Activated CD8-positive, alpha-beta T cell treated with anti-CD3 and anti-CD28 coated beads, Interleukin-2, amount 10 ng/mL, durations not matched to agents 7 days and 5 days (primary cell): Measurements from ENCODE around the gene NDUFA13. TPM values are rescaled to one million over a fixed set of nuclear protein-coding genes. Genes with fewer than 3 reads are reported as not detected.

ENCODE experiments used
- ATAC-seq: fragments of 150-1000 bp; cut with Tn5 transposase; one replicate; pipeline ENCODE4 v1.10.0; 2021; ENCODE audit warnings: moderate library complexity
- CTCF ChIA-PET: fragments of 350-600 bp; sonication (Branson Sonifier 250); formaldehyde crosslinking; loops from one replicate; lab custom pipeline; 2021; ENCODE audit warnings: antibody characterized with exemption; lab: Charles Lee
- POLR2A ChIA-PET: fragments of 350-600 bp; sonication (Branson Sonifier 250); formaldehyde crosslinking; loops from one replicate; lab custom pipeline; 2021; ENCODE audit warnings: antibody characterized with exemption; lab: Charles Lee
- DNase-seq: peaks from one replicate; pipeline ENCODE4 v3.0.0-alpha.2; 2020
- H3K27ac Mint-ChIP-seq: one replicate; pipeline ENCODE4 v1.8.0; 2021; ENCODE audit warnings: mild to moderate bottlenecking, mixed read lengths
- H3K27me3 Mint-ChIP-seq: one replicate; pipeline ENCODE4 v1.8.0; 2021; ENCODE audit warnings: low read depth, mixed read lengths
- H3K36me3 Mint-ChIP-seq: one replicate; pipeline ENCODE4 v1.8.0; 2021; ENCODE audit warnings: low read depth, mixed read lengths
- H3K4me1 Mint-ChIP-seq: one replicate; pipeline ENCODE4 v1.8.0; 2021; ENCODE audit warnings: low read depth, mixed read lengths
- H3K4me3 Mint-ChIP-seq: one replicate; pipeline ENCODE4 v1.8.0; 2021; ENCODE audit warnings: mild to moderate bottlenecking, mixed read lengths
- H3K9me3 Mint-ChIP-seq: one replicate; pipeline ENCODE4 v1.8.0; 2022; ENCODE audit warnings: mixed read lengths; ENCODE audit not compliant: insufficient read depth
- total RNA-seq, 2 experiments: library from RNA; stranded (reverse); gene quantifications; one replicate each; pipeline ENCODE4 v1.2.3, GENCODE V29; 2021

Gene NDUFA13
- total RNA-seq, 2 experiments from 2014 or later, result 388 to 413 TPM

- Mint-ChIP-seq H3K4me3 (no peak overlapping the region), H3K9me3 (no peaks in the 10 kb centered on the region)
Measured at GRCh38 chr19:19568802-19569756, 53.1 kb downstream of the NDUFA13 start.

DNA sequence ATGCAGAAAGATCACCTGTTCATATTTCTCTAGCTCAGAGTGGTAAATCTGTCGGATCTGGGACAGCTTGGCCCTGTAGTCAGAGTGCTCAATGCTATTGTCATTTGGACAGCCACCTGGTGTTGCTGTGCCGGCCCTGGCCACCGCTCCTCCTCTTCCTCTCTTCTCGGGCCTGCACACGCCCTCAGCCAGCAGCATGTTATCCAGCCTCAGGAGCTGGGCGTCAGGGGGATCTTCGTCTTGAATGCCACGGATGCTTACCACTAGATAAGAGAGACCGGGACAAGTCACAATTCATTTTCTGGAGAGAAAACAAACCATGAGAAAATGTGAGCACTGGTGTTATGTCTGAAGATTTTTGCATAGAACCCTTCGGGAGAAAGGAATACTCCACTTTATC is 54.5 kb downstream of the NDUFA13 start:
- Mint-ChIP-seq H3K36me3 (peaks cover 38% of the 10 kb centered on the region), H3K27me3 (no peaks in the 10 kb centered on the region)
- POLR2A ChIA-PET, result no interaction called here

More at GRCh38 chr19:19568802-19569756, 53.1 kb downstream of the NDUFA13 start:
- peaks cover 48% of the 10 kb centered on the region for H3K36me3 Mint-ChIP-seq
- DNase-seq, result no peak
- CTCF ChIA-PET, result interaction anchor here (2.4 kb wide), 1 partner anchor 15 kb away, joined by 13 read pairs; no protein-coding TSS in a partner anchor
- no peaks in the 10 kb centered on the region for H3K4me1 Mint-ChIP-seq
- POLR2A ChIA-PET, result interaction anchor here (0.5 kb wide), 1 partner anchor 198 kb away, joined by 3 read pairs; no protein-coding TSS in a partner anchor
- no peak for ATAC-seq
- no peak overlapping the region for H3K27ac Mint-ChIP-seq
- H3K27me3 Mint-ChIP-seq, result no peaks in the 10 kb centered on the region

DNA sequence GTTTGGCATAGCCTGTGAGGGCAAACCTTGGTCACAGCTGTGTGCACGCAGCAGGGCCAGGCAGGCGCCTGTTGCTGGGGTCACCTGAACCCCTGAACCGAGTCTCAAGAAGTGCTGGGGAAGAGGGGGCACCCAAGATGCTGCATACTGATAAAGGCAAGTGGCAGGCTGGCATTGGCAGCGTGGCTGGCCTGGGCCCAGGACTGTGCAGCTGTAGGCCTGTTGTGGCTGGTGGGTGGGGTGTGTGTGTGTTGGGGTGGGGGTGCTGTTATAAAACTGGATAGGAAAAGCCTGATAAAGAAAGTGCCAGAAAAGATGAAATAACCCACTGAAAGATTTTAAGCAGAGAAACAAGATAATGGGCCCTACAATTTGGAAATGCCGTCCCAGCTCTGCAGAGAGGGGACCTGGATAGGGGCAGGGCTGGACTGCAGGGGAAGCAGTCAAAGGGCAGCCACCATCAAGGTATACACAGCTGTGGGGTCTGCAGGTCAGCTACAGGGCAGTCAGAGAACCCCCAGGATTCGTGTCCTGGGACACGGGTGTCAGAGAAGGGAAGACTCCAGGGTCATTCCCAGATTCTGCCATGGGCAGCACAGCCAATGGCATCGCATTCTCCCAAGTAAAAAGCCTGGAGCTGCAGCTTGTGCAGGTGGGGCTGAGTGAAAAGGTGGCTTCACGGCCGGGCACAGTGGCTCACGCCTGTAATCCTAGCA is 55.2 kb downstream of the NDUFA13 start:
- H3K27me3 Mint-ChIP-seq, result no peaks in the 10 kb centered on the region
- ATAC-seq, result no peak
- CTCF ChIA-PET, result no interaction called here
- no peaks in the 10 kb centered on the region for H3K9me3 Mint-ChIP-seq
- H3K4me1 Mint-ChIP-seq, result no peaks in the 10 kb centered on the region
- H3K36me3 Mint-ChIP-seq, result peaks cover 41% of the 10 kb centered on the region
- no peak overlapping the region for H3K27ac Mint-ChIP-seq
- H3K4me3 Mint-ChIP-seq, result no peak overlapping the region
- DNase-seq, result no peak
- POLR2A ChIA-PET, result no interaction called here

More for the DNA sequence above, 54.5 kb downstream of the NDUFA13 start:
- Mint-ChIP-seq H3K4me3 (no peak overlapping the region), H3K27ac (no peak overlapping the region), H3K9me3 (no peaks in the 10 kb centered on the region), H3K4me1 (no peaks in the 10 kb centered on the region)
- CTCF ChIA-PET, result no interaction called here
- DNase-seq (no peak), ATAC-seq (no peak)

- Mint-ChIP-seq H3K4me1 (peaks cover 8% of the 10 kb centered on the region), H3K27me3 (no peaks in the 10 kb centered on the region), H3K4me3 (no peak overlapping the region), H3K36me3 (peaks cover 17% of the 10 kb centered on the region), H3K9me3 (no peaks in the 10 kb centered on the region), H3K27ac (peak overlapping the region; percentile 1)
- ChIA-PET CTCF (interaction anchor here (1.3 kb wide), 1 partner anchor 21 kb away, joined by 4 read pairs; no protein-coding TSS in a partner anchor), POLR2A (interaction anchor here (0.8 kb wide), 1 partner anchor 42 kb away, joined by 3 read pairs; no protein-coding TSS in a partner anchor)
- ATAC-seq, result no peak
- DNase-seq, result no peak
Measured at GRCh38 chr19:19575411-19575810, 59.4 kb downstream of the NDUFA13 start.

Other genes starting within 250 kb of the NDUFA13 start
- not detected for gene TM6SF2, start 242.9 kb upstream of the NDUFA13 start, total RNA-seq
- 10 to 100 TPM; 58.9 to 60.9 TPM for gene SUGP1, start 195.7 kb upstream of the NDUFA13 start, total RNA-seq
- gene MAU2, start 195.4 kb upstream of the NDUFA13 start, total RNA-seq, result 10 to 100 TPM; 67.0 to 67.4 TPM
- gene GATAD2A, start 110.5 kb upstream of the NDUFA13 start, total RNA-seq, result 100 to 1,000 TPM; 180 TPM
- 1 to 10 TPM; 3.4 to 3.9 TPM for gene TSSK6, start 677 bp upstream of the NDUFA13 start, total RNA-seq
- 10 to 100 TPM; 10.0 to 10.6 TPM for gene YJEFN3, start 12.7 kb downstream of the NDUFA13 start, total RNA-seq
- under 1 TPM; 0.16 to 0.24 TPM for gene CILP2, start 22.0 kb downstream of the NDUFA13 start, total RNA-seq
- gene PBX4, start 102.5 kb downstream of the NDUFA13 start, total RNA-seq, result 10 to 100 TPM; 33.8 to 34.1 TPM
- gene LPAR2, start 112.0 kb downstream of the NDUFA13 start, total RNA-seq, result 10 to 100 TPM; 44.8 to 50.8 TPM
- 100 to 1,000 TPM in 1 of 2 experiments, 10 to 100 TPM in 1; 96.7 to 104 TPM for gene GMIP, start 127.4 kb downstream of the NDUFA13 start, total RNA-seq
- 10 to 100 TPM; 78.6 to 78.8 TPM for gene ATP13A1, start 147.5 kb downstream of the NDUFA13 start, total RNA-seq
- gene ZNF101, start 152.6 kb downstream of the NDUFA13 start, total RNA-seq, result 10 to 100 TPM; 74.2 to 87.8 TPM
- 1 to 10 TPM; 6.9 TPM for gene ZNF14, start 216.9 kb downstream of the NDUFA13 start, total RNA-seq